ENCODE measurements around the gene NCAPH2. TPM values are rescaled to one million over a fixed set of nuclear protein-coding genes. Genes with fewer than 3 reads are reported as not detected.

The NCAPH2 gene
- total RNA-seq: 33.2 and 40.8 TPM in 2 replicates

GRCh38 chr22:50507991-50508884 is at the start of gene NCAPH2:
NCAPH2 (plus strand) TSS chr22:50508224; CDS start chr22:50508338, 114 bp downstream.

DNA sequence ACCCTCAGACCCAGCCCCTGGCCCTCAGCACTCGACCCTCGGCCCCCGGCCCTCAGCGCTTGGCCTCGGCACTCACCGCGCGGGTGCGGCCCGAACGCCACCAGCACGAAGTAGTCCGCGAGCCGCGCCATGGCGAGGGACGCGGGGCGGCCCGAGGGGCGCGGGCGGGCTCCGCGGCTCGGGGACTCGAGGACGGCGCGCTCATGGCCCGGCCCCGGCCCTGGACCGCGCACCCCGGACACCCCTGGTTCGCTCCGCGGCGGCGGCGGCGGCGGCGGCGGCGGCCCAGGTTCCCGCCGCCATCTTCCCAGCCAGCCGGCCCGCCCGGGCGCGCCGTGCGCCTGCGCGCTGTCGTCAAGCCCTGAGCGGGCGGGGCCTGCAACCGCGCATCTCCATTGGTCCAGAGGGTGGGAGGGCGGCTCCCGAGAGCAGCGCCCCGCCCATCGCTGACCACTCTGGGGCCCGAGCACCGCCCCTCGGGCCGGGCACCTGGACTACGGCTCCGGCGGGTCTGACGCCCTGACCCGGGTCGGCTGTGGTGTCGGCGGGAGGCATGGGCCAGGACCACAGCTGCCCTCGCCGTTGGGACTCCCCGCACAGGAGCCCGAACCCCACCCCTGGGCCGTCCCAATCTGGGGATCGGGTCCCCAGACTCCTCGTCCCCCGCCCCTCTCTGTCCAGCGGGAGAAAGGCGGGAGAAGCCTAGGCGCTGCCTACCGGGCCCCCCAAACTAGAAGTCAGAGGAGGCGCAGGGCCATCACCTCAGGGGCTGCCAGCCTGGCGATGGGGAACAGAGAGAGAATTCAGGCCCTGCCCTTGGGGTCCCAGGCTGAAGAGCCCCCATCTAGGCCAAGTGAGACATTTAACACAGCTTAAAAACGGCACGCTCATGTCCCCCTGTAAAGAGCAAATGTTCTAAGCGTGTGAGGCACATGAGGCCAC is 33.0 kb upstream of the NCAPH2 start, which contains the start of gene SBF1:
SBF1 (minus strand) TSS at position 326 of the 942 bp plus-strand sequence; CDS start at position 131, 195 bp downstream.

DNA sequence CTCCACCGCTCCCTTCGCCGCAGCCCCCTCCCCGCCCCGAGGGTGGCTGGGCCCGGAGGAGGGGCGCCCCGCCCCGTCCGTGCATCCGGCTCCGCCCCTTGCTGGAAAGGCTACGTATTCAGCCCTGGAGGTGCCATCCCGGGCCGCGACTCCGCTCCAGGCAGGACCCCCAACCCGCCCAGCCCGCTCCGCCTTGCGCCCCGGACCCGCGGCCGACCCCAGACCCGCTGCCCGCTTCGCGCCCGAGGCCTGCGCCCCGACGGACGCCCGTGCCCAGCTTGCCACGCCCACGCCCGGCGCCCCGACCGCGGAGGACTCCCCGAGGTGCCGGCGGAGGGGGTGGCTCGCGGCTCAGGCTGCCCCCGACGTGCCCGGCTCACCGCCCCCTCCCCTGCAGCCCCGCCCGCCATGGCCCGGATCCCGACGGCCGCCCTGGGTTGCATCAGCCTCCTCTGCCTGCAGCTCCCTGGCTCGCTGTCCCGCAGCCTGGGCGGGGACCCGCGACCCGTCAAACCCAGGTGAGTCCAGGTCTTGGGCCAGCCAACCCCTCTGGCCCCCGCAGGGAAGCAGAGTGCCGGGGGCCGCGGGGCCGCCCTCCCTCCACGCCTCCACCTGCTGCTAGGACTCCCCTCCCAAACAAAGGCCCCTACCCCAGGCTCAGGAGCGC is 26.5 kb upstream of the NCAPH2 start, which contains the start of gene ADM2:
ADM2 (plus strand) TSS at position 104 of the 667 bp plus-strand sequence; CDS start at position 409, 305 bp downstream.

GRCh38 chr22:50486561-50487289 is 21.3 kb upstream of the NCAPH2 start, which contains the start of gene MIOX:
MIOX (plus strand) TSS chr22:50486859; CDS start chr22:50486898, 39 bp downstream.

GRCh38 chr22:50507421-50507990 is 518 bp upstream of the NCAPH2 start, which contains the start of gene LMF2:
LMF2 (minus strand) TSS chr22:50507702; CDS start chr22:50507675, 27 bp downstream.

DNA sequence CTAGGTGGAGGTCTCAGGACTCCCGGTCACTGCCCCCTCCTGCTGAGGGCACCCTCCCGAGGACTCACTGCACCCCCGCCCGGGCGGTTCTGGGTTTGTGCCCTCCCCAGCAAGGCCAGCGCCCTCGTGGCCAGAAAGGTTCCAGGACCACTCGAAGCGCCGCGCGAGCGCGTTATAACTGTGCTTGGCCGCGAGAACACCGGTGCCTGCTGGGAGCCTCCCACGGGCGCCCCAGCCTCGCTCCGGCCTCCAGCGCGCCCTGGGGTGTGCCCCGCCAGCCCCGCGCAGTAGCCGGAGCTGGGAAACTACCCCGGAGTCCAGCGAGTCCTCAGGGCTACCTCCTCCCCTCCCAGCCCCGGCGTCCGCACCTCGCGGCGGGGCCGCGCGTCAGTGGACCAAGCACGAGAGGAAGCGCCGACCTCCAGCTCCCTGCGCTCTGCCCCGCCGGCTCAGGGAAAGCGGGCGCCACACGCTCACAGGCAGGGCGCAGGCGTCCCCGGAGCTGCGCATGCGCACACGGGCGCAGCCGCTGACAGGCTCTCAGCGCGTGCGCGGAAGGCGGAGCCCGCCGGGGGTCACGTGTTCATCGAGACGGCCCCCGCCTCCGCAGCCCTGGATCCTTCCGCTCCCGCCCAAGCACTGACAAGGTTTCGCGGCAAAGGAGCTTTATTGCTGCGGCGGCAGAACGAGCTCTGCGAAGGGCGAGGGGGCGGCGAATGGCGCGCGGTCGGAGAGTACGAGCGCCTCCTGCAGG is 17.3 kb downstream of the NCAPH2 start, which contains the start of gene SCO2:
SCO2 (minus strand) TSS at position 495 of the 754 bp plus-strand sequence. CDS start 1,187 bp downstream, outside the sequence.

DNA sequence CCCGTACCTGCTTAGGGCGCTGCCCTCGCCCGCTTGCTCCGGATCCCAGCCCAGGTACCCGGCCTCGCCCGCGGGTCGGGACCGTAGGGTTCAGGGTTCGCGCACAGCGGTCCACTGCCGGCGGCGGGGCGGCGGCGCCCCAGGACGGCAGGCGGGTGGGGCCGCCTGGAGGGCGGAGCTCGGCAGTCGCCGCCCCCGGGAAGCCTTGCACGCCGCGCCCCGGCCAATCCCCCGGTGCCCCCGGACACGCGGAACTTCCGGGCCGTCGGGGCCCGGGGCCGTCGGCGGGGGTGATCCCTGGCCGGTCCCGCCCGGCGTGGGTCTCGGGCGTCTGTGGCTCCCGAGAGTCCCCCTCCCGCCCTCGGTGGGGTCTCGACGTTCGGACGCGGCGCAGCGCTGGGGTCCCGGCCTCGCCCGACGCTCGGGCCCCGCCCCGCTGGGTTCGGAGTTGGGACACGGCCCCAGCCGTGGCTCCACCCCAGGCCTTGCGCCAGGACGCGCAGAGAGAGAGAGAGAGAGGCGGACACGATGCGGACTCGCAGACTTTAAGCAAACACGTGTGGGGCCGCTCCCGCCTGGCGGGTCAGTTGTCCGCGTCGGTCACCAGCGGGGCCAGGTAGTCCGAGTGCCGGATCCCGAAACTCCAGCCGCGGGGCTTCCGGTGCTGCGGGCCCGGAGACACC is 22.0 kb downstream of the NCAPH2 start, which contains the start of gene TYMP:
TYMP (minus strand) TSS at position 116 of the 683 bp plus-strand sequence. CDS start 303 bp downstream, outside the sequence.

DNA sequence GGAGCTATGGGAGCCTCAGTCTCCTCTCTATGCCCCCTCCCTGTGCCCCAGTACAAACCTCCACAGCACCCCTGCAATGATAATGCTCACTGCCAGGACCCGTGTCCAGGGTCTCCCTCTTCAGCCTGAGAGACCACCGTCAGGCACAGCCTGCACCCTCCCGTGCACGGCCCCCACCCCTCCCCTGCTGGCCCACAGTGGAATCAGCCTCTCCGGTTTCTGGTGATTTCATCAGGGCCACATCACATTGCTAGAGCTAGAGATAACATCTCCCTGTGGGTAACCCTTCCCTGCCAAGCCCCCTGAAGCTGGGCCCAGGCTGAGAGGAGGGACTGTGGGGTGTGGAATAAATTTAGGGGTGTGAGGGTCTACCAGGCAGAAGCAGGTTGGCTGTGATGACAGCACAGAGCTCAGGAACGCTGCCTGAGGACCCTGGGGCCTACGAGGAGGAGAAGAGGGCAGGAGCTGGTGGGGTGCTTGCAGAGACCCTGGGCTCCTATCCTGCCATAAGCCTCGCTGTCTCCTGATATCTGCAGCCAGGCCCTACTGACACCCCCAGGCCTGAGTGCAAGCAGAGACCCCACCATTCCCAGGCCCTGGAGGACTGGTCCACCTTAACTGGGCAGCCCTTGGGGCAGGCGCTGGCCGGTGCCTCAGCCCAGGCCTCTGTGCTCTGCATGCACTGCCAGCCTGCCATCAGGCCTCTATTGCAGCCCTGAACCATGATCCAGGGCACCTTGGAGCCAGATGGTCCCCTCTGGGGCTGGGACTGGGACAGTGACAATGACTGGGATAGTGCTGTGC is 37.7 kb downstream of the NCAPH2 start, which contains the start of gene KLHDC7B:
KLHDC7B (plus strand) TSS at position 378 of the 804 bp plus-strand sequence; CDS start at position 723, 345 bp downstream.

DNA sequence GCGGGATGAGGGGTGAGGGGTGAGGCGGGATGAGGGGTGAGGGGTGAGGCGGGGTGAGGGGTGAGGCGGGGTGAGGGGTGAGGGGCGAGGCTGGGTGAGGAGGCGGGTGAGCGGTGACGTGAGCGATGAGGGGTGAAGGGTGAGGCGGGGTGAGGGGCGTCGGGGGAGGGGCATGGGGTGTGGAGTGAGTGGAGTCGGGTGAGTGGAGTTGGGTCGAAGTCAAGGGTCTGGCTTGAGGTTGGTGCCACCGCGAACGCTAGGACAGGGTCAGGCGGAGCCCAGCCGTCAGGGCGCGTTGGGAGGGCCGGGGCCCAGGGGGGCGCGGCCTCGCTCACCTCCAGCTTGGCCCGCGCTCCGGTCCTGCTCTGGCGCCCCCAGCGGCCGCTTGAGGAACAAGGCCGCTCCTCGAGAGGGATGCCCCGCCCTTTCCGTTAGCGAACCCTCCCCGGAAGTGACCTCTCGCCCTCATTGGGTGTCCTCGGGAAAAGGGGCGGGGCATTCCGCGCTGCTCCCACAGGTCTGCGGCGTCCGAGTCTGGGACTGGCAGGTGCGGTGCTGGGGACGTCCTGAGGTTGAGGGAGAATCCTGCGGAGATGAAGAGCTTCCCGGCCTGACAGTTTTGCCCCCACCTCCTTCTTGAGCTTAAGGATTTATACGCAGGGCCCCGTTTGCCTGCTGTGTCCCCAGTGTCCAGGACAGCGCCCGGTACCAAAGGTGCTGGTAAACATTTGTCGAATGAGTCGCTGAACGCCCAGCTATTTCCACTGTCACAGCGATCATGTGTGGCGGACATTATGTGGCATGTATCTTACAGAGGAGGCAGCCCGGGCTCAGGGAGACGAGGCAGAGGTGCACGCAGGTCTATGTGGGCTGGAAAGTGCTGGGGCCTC is 54.7 kb downstream of the NCAPH2 start, which contains the start of gene SYCE3:
SYCE3 (minus strand) TSS at position 397 of the 890 bp plus-strand sequence. CDS start 6,514 bp downstream, outside the sequence.

Other genes starting within 250 kb of the NCAPH2 start
- 40.8 and 49.9 TPM in 2 replicates for gene MAPK12, start 246.5 kb upstream of the NCAPH2 start, total RNA-seq
- 10.1 and 10.8 TPM in 2 replicates for gene MAPK11, start 237.8 kb upstream of the NCAPH2 start, total RNA-seq
- 64.2 and 73.9 TPM in 2 replicates for gene PLXNB2, start 200.6 kb upstream of the NCAPH2 start, total RNA-seq
- gene DENND6B, start 181.2 kb upstream of the NCAPH2 start, total RNA-seq: 1.1 and 1.7 TPM in 2 replicates
- 47.9 and 48.7 TPM in 2 replicates for gene PPP6R2, start 164.9 kb upstream of the NCAPH2 start, total RNA-seq
- gene SBF1, start 33.2 kb upstream of the NCAPH2 start, total RNA-seq: 47.6 and 55.6 TPM in 2 replicates
- gene ADM2, start 26.7 kb upstream of the NCAPH2 start, total RNA-seq: 0.36 and 0.40 TPM in 2 replicates
- gene MIOX, start 21.4 kb upstream of the NCAPH2 start, total RNA-seq: not detected in 2 replicates
- 31.5 and 40.1 TPM in 2 replicates for gene LMF2, start 522 bp upstream of the NCAPH2 start, total RNA-seq
- gene SCO2, start 17.4 kb downstream of the NCAPH2 start, total RNA-seq: 2.0 and 2.4 TPM in 2 replicates
- gene TYMP, start 21.8 kb downstream of the NCAPH2 start, total RNA-seq: 4.4 and 6.0 TPM in 2 replicates
- not detected in 2 replicates for gene KLHDC7B, start 37.7 kb downstream of the NCAPH2 start, total RNA-seq
- gene SYCE3, start 54.7 kb downstream of the NCAPH2 start, total RNA-seq: not detected in 2 replicates
- 1.6 and 2.1 TPM in 2 replicates for gene CPT1B, start 70.2 kb downstream of the NCAPH2 start, total RNA-seq
- 21.1 and 30.4 TPM in 2 replicates for gene CHKB, start 74.6 kb downstream of the NCAPH2 start, total RNA-seq
- gene MAPK8IP2, start 92.6 kb downstream of the NCAPH2 start, total RNA-seq: 0.13 and 0.14 TPM in 2 replicates
- 14.8 and 18.7 TPM in 2 replicates for gene ARSA, start 119.9 kb downstream of the NCAPH2 start, total RNA-seq
- gene SHANK3, start 164.6 kb downstream of the NCAPH2 start, total RNA-seq: 36.4 and 54.3 TPM in 2 replicates
- 0.80 and 0.93 TPM in 2 replicates for gene ACR, start 230.0 kb downstream of the NCAPH2 start, total RNA-seq